Activated T-helper 9 cell treated with anti-CD3 and anti-CD28 coated beads, Interleukin-2, amount 50 U/mL, for 16 hours (primary cell): ENCODE data around the gene LSMEM2.
"Not testable (repeated sequence)": the region's sequence is repeated elsewhere in the genome, so short reads cannot be mapped to it uniquely, and the experiment has no call there.

Experiments
- DNase-seq: peaks from one replicate; pipeline ENCODE4 v3.0.0-alpha.2; 2020; ENCODE audit warnings: low read depth

The LSMEM2 gene

DNA sequence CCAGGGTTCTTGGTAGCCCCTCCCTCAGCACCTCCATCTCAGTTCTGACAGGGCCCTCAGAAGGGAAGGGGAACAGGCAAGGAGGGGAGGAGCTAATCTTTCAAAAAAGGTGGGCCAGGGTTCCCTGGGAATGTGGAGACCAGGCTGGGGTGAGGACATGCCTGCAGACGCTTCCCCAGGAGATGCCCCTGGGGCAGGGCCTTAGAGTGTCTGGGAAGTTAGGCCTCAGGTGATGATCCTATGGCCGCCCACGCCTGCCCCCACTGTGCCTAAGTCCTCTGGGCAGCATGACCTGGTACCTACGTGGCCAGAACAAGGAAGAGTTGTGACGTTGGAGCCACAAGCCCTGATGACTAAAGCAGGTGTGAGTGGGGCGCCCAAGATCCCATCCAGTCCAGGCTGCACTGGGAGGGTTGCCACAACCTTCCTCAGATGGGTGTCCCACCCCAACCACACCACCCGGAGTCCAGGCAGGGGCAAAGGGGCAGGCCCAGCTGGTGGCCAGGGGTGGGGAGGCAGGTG lies 13.9 kb upstream of the LSMEM2 start:
- no peak for DNase-seq

GRCh38 chr3:50265571-50265970 lies 13.3 kb upstream of the LSMEM2 start:
- DNase-seq: no peak

DNA sequence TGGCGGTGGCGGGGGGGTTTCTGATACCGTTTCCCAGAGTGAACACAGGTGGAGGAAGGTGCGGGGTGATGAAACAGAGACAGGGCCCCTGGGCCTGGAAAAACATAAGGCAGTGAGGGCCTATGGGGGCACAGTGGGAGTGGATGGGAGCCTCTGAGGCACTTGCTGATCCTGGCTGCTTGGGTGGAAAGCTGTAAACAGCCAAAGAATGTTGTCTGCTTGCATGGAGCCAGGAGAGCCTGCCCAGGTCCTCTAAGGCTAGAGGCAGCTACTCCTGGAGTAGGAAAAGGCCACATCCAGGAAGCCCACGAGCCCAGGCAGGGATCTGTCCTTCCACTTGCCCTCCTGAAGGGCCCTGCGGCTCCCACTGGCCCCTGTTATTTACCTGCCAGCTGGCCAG lies 12.9 kb upstream of the LSMEM2 start:
- DNase-seq: no peak

DNA sequence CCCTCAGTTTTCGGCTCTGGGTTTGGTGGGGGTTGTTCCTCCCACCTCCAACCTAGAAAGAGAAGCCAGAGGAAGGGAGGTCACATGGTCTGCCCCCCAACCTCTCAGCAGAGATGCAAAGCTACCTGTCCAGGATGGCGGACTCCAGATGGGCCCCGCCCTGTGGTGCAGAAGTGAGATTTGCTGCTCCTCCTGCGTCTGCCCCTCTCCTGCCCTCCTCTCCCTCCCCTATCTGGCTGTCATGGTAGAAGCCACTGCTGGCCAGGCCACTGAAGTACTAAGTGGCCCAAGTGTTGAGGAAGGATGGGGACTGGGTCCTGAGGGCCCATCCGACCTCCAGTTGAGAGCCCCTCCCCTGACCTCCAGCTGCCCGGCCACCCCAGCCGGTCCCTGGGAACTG lies 12.1 kb upstream of the LSMEM2 start:
- DNase-seq: no peak

- DNase-seq: no peak
These were observed 11.5 kb upstream of the LSMEM2 start for GRCh38 chr3:50267280-50267913.

DNA sequence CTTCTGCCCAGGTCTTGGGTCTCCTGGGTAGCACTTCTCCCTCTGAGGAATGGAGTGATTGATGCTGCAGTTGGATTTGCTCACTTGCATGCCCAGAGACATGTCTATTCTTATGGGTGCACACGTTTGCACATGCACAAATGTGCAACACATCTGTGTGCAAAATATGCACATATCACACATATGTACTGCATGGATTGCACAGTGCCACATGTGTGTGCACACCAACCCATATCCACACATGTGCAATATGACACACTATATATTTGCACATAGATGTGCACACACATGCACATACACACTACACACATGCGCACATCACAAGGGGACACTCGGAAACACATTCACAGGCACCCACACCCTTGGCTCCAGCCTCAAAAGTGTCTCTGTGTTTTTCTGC lies 10.6 kb upstream of the LSMEM2 start:
- no peak for DNase-seq

GRCh38 chr3:50268703-50269451 lies 10.0 kb upstream of the LSMEM2 start, which contains the start of gene SEMA3B:
Gene SEMA3B, plus strand, starts transcription at chr3:50269147. Its CDS starts 94 bp downstream, at chr3:50269241.
- DNase-seq: no peak

- no peak for DNase-seq
These were observed 9.4 kb upstream of the LSMEM2 start for GRCh38 chr3:50269460-50269859.

DNA sequence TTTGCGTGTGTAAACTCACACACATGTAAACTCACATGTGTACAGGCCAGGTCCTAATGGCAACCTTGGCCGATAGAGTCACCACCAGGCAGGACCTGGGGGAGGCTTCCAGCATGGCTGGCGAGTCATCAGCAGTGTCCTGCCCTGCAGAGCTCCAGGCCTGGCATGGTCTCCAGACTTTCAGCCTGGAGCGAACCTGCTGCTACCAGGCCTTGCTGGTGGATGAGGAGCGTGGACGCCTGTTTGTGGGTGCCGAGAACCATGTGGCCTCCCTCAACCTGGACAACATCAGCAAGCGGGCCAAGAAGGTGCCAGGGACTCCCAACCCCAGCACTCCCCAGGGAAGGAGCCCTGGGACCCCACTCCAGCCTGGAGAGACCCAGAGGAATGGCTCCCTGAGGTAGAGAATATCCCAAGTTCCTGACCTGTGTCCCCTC lies 8.9 kb upstream of the LSMEM2 start:
- DNase-seq: no peak

- no peak for DNase-seq
These were observed 8.3 kb upstream of the LSMEM2 start for GRCh38 chr3:50270422-50271224.

- DNase-seq: no peak
These were observed 7.5 kb upstream of the LSMEM2 start for GRCh38 chr3:50271314-50271936.

DNA sequence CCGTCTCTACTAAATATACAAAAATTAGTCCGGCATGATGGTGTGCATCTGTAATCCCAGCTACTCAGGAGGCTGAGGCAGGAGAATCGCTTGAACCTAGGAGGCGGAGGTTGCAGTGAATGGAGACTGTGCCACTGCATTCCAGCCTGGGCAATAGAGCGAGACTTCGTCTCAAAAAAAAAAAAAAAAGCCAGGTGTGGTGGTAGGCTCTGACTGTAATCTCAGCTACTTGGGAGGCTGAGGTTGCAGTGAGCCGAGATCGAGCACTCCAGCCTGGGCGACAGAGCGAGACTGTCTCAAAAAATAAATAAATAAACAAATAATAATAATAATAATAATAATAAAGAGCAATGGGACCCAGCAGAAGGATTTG lies 6.4 kb upstream of the LSMEM2 start:
- not testable (repeated sequence) for DNase-seq

- DNase-seq: peak; percentile 85
These were observed 5.8 kb upstream of the LSMEM2 start for GRCh38 chr3:50272911-50273688.

GRCh38 chr3:50273689-50274065 lies 5.2 kb upstream of the LSMEM2 start:
- DNase-seq: no peak

DNA sequence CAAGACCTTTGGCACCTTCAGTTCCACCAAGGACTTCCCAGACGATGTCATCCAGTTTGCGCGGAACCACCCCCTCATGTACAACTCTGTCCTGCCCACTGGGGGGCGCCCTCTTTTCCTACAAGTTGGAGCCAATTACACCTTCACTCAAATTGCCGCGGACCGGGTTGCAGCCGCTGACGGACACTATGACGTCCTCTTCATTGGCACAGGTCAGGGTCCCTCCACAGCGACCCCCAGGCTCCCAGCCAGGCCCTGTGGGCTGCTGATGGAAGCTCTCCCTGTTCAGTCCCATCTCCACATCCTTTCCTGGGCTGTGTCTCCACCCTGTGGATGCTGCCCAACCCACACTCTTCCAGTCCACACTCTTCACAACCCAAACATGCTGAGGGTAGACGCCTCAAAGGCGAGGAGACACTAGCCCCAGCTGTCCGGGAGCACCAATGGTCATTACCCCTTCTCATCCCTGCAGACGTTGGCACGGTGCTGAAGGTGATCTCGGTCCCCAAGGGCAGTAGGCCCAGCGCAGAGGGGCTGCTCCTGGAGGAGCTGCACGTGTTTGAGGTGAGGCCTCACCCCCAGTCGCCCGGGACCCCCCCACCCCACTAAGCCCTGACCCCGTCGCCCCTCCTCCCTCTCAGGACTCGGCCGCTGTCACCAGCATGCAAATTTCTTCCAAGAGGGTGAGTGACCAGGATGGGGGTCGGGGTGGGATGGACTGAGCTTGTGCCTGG lies 4.3 kb upstream of the LSMEM2 start:
- DNase-seq: peak; percentile 52

DNA sequence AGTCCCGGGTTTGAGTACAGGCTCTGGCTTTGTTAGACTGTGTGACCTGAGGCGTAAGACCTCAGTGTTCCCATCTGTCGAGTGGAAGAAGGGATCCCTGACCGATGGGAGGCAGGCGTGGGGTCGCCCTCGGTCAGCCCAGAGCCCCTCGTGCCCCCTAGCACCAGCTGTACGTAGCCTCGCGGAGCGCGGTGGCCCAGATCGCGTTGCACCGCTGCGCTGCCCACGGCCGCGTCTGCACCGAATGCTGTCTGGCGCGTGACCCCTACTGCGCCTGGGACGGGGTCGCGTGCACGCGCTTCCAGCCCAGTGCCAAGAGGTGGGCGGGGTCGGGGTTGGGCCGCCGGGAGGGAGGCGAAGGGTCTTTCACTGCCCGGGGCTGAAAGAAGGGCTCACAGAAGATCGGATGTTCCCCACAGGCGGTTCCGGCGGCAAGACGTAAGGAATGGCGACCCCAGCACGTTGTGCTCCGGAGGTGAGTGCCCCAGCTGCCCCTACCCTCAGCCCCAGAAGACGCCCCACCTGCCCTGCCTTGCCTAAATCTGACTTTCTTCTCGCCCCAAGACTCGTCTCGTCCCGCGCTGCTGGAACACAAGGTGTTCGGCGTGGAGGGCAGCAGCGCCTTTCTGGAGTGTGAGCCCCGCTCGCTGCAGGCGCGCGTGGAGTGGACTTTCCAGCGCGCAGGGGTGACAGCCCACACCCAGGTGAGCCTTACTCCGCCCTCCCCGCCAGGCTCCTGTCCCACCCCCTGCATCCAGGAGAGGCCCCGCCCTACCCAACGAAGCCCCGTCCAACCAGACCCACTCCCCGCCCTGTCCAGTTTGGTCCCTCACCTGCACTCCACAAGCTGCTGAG lies 3.5 kb upstream of the LSMEM2 start:
- no peak for DNase-seq

DNA sequence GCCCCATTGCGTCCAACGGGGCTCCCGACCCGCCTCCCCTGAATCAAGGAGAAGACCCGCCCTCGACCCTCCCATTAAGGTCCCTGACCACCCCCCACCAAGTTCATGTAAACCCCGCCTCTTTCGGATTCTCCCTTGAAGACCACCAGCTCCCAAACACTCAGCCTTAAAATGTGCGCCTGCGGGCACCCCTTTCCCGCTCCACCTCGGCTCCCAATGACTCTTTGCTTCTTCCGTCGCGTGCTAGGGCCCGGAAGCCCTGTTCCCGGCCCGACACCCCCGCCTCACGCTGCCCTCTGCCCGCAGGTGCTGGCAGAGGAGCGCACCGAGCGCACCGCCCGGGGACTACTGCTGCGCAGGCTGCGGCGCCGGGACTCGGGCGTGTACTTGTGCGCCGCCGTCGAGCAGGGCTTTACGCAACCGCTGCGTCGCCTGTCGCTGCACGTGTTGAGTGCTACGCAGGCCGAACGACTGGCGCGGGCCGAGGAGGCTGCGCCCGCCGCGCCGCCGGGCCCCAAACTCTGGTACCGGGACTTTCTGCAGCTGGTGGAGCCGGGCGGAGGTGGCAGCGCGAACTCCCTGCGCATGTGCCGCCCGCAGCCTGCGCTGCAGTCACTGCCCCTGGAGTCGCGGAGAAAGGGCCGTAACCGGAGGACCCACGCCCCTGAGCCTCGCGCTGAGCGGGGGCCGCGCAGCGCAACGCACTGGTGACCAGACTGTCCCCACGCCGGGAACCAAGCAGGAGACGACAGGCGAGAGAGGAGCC lies 2.7 kb upstream of the LSMEM2 start:
- no peak for DNase-seq

DNA sequence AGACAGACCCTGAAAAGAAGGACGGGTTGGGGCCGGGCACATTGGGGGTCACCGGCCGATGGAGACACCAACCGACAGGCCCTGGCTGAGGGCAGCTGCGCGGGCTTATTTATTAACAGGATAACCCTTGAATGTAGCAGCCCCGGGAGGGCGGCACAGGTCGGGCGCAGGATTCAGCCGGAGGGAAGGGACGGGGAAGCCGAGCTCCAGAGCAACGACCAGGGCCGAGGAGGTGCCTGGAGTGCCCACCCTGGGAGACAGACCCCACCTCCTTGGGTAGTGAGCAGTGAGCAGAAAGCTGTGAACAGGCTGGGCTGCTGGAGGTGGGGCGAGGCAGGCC lies 2.2 kb upstream of the LSMEM2 start:
- DNase-seq: no peak
